Inflammatory macrophage (primary cell): ENCODE data around the gene HBG2.
"Not testable (repeated sequence)": the region's sequence is repeated elsewhere in the genome, so short reads cannot be mapped to it uniquely, and the experiment has no call there.

Source experiments
- DNase-seq, 2 donors: peaks; one replicate each; pipeline ENCODE4 v3.0.0-alpha.2; 2020 to 2022

The HBG2 gene

GRCh38 chr11:5281596-5281995 is 27.0 kb upstream of the HBG2 start:
- DNase-seq, result no peak

DNA sequence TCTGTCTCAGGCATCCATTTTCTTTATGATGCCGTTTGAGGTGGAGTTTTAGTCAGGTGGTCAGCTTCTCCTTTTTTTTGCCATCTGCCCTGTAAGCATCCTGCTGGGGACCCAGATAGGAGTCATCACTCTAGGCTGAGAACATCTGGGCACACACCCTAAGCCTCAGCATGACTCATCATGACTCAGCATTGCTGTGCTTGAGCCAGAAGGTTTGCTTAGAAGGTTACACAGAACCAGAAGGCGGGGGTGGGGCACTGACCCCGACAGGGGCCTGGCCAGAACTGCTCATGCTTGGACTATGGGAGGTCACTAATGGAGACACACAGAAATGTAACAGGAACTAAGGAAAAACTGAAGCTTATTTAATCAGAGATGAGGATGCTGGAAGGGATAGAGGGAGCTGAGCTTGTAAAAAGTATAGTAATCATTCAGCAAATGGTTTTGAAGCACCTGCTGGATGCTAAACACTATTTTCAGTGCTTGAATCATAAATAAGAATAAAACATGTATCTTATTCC is 26.1 kb upstream of the HBG2 start:
- peak; percentile 71 to 73 for DNase-seq

- DNase-seq, result no peak
Measured at GRCh38 chr11:5279471-5280090, 25.0 kb upstream of the HBG2 start.

DNA sequence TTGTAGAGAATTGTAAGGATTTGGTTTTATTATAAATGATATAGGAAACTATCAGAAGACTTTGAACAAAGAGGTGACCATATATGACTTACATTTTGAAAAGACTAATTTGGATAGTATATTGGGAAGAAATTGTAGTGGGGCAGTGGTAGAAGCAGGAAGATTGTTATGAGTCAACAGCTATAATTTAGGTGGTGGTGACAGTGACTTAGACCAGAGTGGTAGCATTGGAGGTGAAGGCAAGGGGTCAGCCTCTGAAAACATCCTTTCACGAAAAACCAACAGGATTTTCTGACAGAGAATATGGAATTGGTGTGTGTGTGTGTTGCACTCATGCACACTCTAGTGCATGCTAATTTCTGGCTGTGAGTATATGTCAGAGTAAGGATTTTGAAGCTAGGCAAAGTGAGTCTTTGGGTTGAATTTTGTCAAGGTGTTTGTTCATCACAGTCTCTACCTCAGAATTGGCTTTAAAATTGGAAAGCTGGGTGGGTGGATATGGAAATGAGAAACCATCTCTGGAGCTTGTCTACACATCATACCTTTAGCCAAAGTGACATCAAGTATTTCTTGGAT is 23.3 kb upstream of the HBG2 start:
- DNase-seq, result no peak

GRCh38 chr11:5276697-5277096 is 22.1 kb upstream of the HBG2 start:
- DNase-seq, result no peak

DNA sequence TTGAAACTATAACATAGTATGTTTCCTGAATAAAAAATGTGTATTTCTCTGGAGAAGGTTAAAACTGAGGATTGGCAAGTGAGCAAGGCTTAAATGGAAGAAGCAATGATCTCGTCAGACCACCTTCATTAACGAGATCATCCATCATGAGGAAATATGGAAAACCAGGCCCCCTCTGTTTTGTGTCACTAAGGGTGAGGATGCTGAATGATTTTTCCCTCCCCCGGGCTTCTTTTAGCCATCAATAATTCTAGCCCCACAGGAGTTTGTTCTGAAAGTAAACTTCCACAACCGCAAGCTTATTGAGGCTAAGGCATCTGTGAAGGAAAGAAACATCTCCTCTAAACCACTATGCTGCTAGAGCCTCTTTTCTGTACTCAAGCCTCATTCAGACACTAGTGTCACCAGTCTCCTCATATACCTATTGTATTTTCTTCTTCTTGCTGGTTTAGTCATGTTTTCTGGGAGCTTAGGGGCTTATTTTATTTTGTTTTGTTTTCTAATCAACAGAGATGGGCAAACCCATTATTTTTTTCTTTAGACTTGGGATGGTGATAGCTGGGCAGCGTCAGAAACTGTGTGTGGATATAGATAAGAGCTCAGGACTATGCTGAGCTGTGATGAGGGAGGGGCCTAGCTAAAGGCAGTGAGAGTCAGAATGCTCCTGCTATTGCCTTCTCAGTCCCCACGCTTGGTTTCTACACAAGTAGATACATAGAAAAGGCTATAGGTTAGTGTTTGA is 21.0 kb upstream of the HBG2 start:
- no peak for DNase-seq

DNA sequence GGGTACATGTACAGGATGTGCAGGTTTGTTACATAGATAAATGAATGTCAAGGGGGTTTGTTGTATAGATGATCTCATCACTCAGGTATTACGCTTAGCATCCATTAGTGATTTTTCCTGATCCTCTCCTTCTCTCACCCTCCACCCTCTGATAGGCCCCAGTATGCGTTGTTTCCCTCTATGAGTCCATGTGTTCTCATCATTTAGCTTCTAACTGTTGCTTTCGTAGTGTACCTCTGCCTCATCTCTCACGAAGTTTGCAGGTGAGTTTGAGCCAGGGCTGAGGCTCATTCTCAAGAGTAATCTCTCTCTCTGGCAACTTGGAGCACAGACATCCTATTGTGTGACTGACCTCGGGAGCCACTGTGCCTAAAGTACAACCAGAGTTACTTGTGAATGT is 19.8 kb upstream of the HBG2 start:
- DNase-seq, result no peak

GRCh38 chr11:5272395-5273017 is 17.9 kb upstream of the HBG2 start:
- no peak for DNase-seq

GRCh38 chr11:5269715-5270147 is 15.2 kb upstream of the HBG2 start, which contains the start of gene HBE1:
TSS of gene HBE1 (minus strand) at chr11:5269945. CDS start at chr11:5269890, 55 bp downstream.
- DNase-seq, result no peak

DNA sequence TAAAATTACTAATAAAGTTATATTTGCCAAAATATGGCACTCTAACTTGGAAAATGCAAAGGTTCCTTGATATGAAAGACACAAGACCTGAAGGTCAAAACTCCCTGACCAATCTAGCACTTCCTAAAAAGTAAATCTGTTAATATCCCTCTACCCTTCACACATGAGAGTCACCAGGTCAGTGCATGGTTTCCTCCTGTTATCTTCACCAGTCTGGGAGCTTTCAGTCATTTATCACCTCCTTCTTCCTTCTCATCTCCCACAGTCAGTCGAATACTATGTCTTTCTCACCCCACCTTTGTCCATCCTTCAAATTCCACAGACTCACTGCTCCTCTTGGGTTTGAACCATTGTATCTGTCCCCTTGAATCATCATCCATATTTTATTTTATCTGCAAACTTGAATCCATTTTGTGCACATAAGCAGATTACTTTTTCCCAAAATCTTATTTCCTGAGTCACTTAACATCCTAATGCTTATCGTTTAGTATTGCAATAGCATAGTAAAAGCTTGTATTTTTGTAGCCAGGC is 12.5 kb upstream of the HBG2 start:
- DNase-seq, result no peak

DNA sequence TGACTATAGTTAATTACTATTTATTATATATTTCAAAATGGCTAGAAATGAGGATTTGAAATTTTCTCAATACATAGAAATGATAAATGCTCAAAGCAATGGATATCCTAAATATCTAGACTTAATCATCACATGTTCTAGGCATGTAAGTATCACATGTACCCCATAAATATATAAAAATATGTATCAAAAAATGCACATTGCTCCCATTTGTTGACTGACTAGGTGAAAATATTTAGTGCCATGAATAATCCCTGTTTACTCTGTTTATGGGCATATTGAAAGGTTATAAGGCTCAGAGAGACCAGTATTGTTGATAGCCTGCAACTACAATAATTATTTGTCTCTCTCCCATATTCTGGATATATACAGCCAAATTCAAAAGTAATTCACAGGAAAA is 12.0 kb upstream of the HBG2 start:
- DNase-seq, result no peak

- no peak for DNase-seq
Measured at GRCh38 chr11:5265832-5266231, 11.3 kb upstream of the HBG2 start.

GRCh38 chr11:5258543-5259262 is 4.1 kb upstream of the HBG2 start:
- DNase-seq, result no peak

- no peak for DNase-seq
Measured at GRCh38 chr11:5257296-5257695, 2.7 kb upstream of the HBG2 start.

GRCh38 chr11:5254023-5254422 is 558 bp downstream of the HBG2 start:
- DNase-seq, result not testable (repeated sequence)

DNA sequence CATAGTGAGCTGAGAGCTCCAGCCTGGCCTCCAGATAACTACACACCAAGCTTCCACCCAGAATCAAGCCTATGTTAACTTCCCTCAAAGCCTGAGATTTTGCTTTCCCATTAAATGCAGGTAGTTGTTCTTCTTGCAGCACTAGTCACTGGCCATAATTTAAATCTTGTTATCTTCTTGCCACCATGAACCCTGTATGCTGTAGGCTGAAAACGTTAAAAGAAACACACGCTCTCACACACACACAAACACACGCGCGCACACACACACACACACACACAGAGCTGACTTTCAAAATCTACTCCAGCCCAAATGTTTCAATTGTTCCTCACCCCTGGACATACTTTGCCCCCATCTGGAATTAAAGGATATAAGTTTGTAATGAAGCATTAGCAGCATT is 1.1 kb downstream of the HBG2 start:
- DNase-seq, result not testable (repeated sequence)

DNA sequence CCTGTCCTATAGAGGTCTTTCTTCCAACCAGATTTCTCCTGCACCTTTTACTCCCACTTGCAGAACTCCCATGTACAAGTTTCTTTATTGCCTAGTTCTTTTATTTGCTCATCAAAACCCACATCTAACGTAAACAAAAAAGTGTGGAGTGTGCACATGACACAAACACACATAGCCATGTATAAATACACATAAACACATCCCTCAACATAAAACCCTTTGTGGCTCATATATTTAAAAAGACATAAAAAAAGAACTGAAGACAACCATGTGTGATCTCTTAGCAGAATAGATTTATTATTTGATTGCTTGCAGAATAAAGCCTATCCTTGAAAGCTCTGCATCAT is 1.7 kb downstream of the HBG2 start:
- no peak for DNase-seq

DNA sequence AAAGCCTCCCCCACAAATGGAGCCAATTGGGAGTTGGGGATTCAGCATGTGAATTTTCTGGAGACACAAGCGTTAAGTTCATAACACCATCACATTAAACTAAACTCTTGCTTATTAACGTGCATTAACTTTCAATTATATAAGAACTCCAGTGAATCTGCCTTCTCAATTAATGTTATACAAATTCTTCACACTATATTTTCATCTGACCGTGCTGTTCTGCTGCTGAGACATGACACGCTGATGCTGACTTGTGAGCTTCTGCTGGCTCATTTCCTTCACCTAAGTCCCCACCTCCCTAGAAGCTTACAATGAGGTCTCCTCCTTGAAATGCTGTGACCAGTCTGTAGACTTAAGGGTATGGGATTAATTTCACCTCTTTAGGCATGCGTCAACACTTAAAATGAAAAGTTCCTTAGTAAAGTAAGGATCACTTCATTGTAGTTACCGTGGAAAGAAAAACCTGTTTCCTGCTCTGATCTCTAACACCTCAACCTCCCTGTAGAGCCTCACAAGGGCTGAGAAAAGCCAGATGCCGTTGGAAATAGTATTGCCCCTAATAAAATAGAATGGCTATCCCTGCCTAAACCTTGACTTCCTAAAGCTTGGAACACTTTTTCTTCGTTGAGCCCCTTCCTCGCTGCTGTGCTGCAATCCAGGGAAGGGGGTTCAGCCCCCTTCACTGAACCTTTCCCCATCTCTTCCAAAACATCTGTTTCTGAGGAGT is 2.2 kb downstream of the HBG2 start:
- DNase-seq, result no peak

DNA sequence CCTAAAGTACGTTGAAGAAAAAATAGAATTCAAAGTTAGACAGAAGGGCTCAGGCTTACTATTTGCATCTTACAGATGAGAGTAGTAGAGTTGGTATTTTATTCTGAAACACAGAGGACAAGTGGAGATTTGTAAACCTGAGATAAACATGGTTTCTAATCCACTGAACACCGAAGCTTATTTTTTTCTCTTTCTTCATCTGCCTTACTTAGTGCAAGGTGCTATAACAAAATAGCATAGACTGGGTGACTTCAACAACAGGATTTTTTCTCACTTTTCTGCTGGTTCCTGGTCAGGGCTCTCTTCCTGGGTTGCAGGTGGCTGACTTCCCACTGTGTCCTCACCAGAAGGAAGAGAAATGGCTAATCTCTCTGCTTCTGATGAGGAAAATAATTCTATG is 2.8 kb downstream of the HBG2 start:
- no peak for DNase-seq

DNA sequence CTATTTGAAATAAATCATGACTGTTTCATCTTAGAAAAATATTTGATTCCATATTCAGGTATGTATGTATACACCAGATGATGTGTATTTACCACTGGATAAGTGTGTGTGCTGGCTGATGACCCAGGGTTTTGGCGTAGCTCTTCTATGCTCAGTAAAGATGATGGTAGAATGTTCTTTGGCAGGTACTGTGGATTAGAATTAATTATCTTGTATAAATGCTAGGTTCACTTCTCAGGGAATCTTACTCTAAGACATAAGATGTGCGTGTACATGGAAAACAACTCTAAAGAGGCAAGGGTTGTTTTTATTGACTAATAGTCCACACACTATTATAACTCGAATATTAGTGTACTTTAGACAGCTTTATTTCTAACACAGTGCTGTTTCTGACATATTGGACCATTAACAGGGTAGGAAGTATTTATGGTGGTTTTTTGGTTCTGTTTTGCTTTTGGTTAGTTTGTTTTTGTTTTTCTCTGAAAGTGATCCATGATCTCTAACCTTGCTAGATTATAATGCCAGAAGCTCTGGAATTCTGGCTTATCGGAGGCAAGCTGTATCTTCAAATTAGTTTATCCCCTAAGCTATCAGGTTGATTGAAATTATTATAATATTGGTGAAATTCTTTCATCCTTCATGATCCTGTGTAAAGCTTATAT is 3.9 kb downstream of the HBG2 start:
- no peak for DNase-seq

DNA sequence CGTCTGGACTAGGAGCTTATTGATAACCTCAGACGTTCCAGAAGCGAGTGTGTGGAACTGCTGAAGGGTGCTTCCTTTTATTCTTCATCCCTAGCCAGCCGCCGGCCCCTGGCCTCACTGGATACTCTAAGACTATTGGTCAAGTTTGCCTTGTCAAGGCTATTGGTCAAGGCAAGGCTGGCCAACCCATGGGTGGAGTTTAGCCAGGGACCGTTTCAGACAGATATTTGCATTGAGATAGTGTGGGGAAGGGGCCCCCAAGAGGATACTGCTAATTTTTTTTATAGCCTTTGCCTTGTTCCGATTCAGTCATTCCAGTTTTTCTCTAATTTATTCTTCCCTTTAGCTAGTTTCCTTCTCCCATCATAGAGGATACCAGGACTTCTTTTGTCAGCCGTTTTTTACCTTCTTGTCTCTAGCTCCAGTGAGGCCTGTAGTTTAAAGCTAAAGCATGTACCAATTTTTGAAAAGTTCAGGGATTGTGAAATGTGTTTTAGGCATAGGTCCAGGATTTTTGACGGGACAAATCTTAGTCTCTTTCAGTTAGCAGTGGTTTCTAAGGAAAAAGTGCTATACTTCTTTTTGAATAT is 4.7 kb downstream of the HBG2 start, which contains the start of gene HBG1:
Gene HBG1 (minus strand): TSS at position 51 of the 590 bp plus-strand sequence. CDS start 53 bp downstream, outside the sequence.
- not testable (repeated sequence) for DNase-seq
